H1 (cell line): ENCODE results near the gene IL1R1. TPM values are rescaled to one million over a fixed set of nuclear protein-coding genes. Genes with fewer than 3 reads are reported as not detected.

Source experiments
- polyA plus RNA-seq, 7 experiments: library from polyadenylated mRNA; depleted of rRNA in 3 of 7; stranded (reverse) in 5 of 7; unstranded in 2 of 7; fragments of >200 nt in 5 of 7; fragments of 200-250 nt in 2 of 7; gene quantifications; 1 replicate in 5 of 7; 2 replicates in 1 of 7; 4 replicates in 1 of 7; pipeline versions ENCODE4 v1.2.1 to v1.2.3, GENCODE V29; 2011 to 2013; ENCODE audit warnings: missing spikeins in 2 of 7, mixed read lengths in 2 of 7
- total RNA-seq: library from RNA; stranded (reverse); fragmentation: NEBNext Ultra II Directional; extraction: Animal tissue kit (Norgen Biotek cat#: 25700); gene quantifications from 2 replicates; pipeline ENCODE4 v1.2.1, GENCODE V29; 2021

The IL1R1 gene
- total and polyA plus RNA-seq, 2 of the 8 experiments (the other 6 are each of a cell fraction or from before 2014, with no cell fraction given): 0.34 to 0.47 TPM

Other genes with a start within 250 kb of the IL1R1 start
- not detected in 2 replicates for gene IL1R2, start 150.8 kb upstream of the IL1R1 start, total RNA-seq
- gene IL1R2, start 150.8 kb upstream of the IL1R1 start, polyA plus RNA-seq (2011; rRNA removed): 0.06 TPM in 1 of 2 replicates, not detected in the other
- not detected in 2 replicates for gene IL1RL2, start 44.3 kb downstream of the IL1R1 start, total RNA-seq
- gene IL1RL2, start 44.3 kb downstream of the IL1R1 start, polyA plus RNA-seq (2011; rRNA removed): not detected in 2 replicates
- gene IL1RL1, start 168.8 kb downstream of the IL1R1 start, total RNA-seq: not detected in 2 replicates
- not detected in 2 replicates for gene IL1RL1, start 168.8 kb downstream of the IL1R1 start, polyA plus RNA-seq (2011; rRNA removed)
- 0.54 TPM in 1 of 2 replicates, not detected in the other for gene IL18R1, start 213.1 kb downstream of the IL1R1 start, total RNA-seq
- not detected in 2 replicates for gene IL18R1, start 213.1 kb downstream of the IL1R1 start, polyA plus RNA-seq (2011; rRNA removed)